HEK293 (cell line): ENCODE data around the gene SLC46A2.

Source experiments
- CTCF ChIA-PET: fragments of 350-600 bp; formaldehyde crosslinking; extraction: SDS; loops from one replicate; lab custom pipeline; 2021; ENCODE audit warnings: antibody characterized with exemption; lab: Yijun Ruan, JAX
- POLR2A ChIA-PET: fragments of 300-600 bp; formaldehyde crosslinking; extraction: SDS; loops from one replicate; lab custom pipeline; 2020; ENCODE audit warnings: antibody characterized with exemption, inconsistent platforms; lab: Yijun Ruan, JAX
- H3K27ac ChIP-seq: fragments of 200-500 bp; sonication (Bioruptor generic); 2 replicates; pipeline ENCODE4 v1.5.1; 2014; ENCODE audit warnings: low read depth, low read length, control low read depth, inconsistent platforms; ENCODE audit errors: extremely low read depth
- H3K36me3 ChIP-seq, 2 experiments: fragments of 200-500 bp in 1 of 2; sonication (Bioruptor generic) in 1 of 2; 1 replicate in 1 of 2; 2 replicates in 1 of 2; pipeline ENCODE4 v1.5.1; 2014 to 2017; ENCODE audit warnings: inconsistent platforms in 2 of 2, low read length in 2 of 2; ENCODE audit not compliant: control insufficient read depth in 2 of 2, insufficient read depth in 1 of 2
- H3K4me1 ChIP-seq: fragments of 200-500 bp; sonication (Bioruptor generic); 2 replicates; pipeline ENCODE4 v1.5.1; 2014; ENCODE audit warnings: mild to moderate bottlenecking, low read length, inconsistent platforms; ENCODE audit not compliant: control insufficient read depth, insufficient read depth
- H3K4me3 ChIP-seq: 2 replicates; pipeline ENCODE4 v1.5.1; 2011; ENCODE audit warnings: low read depth, mild to moderate bottlenecking, control low read depth, low read length, moderate library complexity
- H3K9me3 ChIP-seq: fragments of 200-500 bp; sonication (Bioruptor generic); 2 replicates; pipeline ENCODE4 v1.5.1; 2014; ENCODE audit warnings: low read depth, low read length, inconsistent platforms; ENCODE audit not compliant: control insufficient read depth, insufficient read depth
- EGR2 ChIP-seq: fragments of 450-650 bp; formaldehyde crosslinking; IDR thresholded peaks from 2 replicates; pipeline ENCODE4 v1.5.1; 2016; ENCODE audit warnings: low read depth, missing biosample characterization, missing genetic modification characterization
- KLF10 ChIP-seq: fragments of 450-650 bp; IDR thresholded peaks from 2 replicates; pipeline ENCODE4 v1.5.1; 2018; ENCODE audit warnings: missing biosample characterization, mild to moderate bottlenecking, missing genetic modification characterization
- KLF9 ChIP-seq: fragments of 450-650 bp; formaldehyde crosslinking; IDR thresholded peaks from 2 replicates; pipeline ENCODE4 v1.5.1; 2016; ENCODE audit warnings: missing biosample characterization, missing genetic modification characterization, low read depth
- ZBTB17 ChIP-seq: fragments of 450-650 bp; formaldehyde crosslinking; IDR thresholded peaks from 2 replicates; pipeline ENCODE4 v1.5.1; 2016; ENCODE audit warnings: missing biosample characterization, missing genetic modification characterization
- ZFP3 ChIP-seq: fragments of 450-650 bp; formaldehyde crosslinking; IDR thresholded peaks from 2 replicates; pipeline ENCODE4 v1.5.1; 2016; ENCODE audit warnings: low read depth, missing biosample characterization, missing genetic modification characterization
- ZNF114 ChIP-seq: fragments of 450-650 bp; formaldehyde crosslinking; IDR thresholded peaks from 2 replicates; pipeline ENCODE4 v1.5.0; 2017; ENCODE audit warnings: missing biosample characterization, missing genetic modification characterization
- ZNF121 ChIP-seq: fragments of 450-650 bp; formaldehyde crosslinking; IDR thresholded peaks from 2 replicates; pipeline ENCODE4 v1.5.1; 2016; ENCODE audit warnings: missing biosample characterization, missing genetic modification characterization
- ZNF132 ChIP-seq: fragments of 450-650 bp; formaldehyde crosslinking; IDR thresholded peaks from 2 replicates; pipeline ENCODE4 v1.5.1; 2017; ENCODE audit warnings: missing biosample characterization, missing genetic modification characterization, borderline replicate concordance
- ZNF138 ChIP-seq: fragments of 450-650 bp; formaldehyde crosslinking; IDR thresholded peaks from 2 replicates; pipeline ENCODE4 v1.5.1; 2016; ENCODE audit warnings: missing biosample characterization, missing genetic modification characterization, borderline replicate concordance
- ZNF211 ChIP-seq: fragments of 450-650 bp; formaldehyde crosslinking; IDR thresholded peaks from 2 replicates; pipeline ENCODE4 v1.5.1; 2016; ENCODE audit warnings: low read depth, missing biosample characterization, missing genetic modification characterization
- ZNF449 ChIP-seq: fragments of 450-650 bp; formaldehyde crosslinking; IDR thresholded peaks from 2 replicates; pipeline ENCODE4 v1.5.1; 2017; ENCODE audit warnings: missing biosample characterization, mild to moderate bottlenecking, missing genetic modification characterization, moderate library complexity
- ZNF473 ChIP-seq: fragments of 450-650 bp; formaldehyde crosslinking; IDR thresholded peaks from 2 replicates; pipeline ENCODE4 v1.5.1; 2017; ENCODE audit warnings: missing biosample characterization, missing genetic modification characterization
- ZNF548 ChIP-seq: fragments of 450-650 bp; formaldehyde crosslinking; IDR thresholded peaks from 2 replicates; pipeline ENCODE4 v1.5.1; 2016; ENCODE audit warnings: missing biosample characterization, missing genetic modification characterization
- ZNF670 ChIP-seq: fragments of 450-650 bp; formaldehyde crosslinking; IDR thresholded peaks from 2 replicates; pipeline ENCODE4 v1.5.1; 2016; ENCODE audit warnings: missing biosample characterization, missing genetic modification characterization, low read depth
- ZNF677 ChIP-seq: fragments of 450-650 bp; IDR thresholded peaks from 2 replicates; pipeline ENCODE4 v1.5.0; 2018; ENCODE audit warnings: missing biosample characterization, mild to moderate bottlenecking, missing genetic modification characterization, moderate library complexity
- ZNF76 ChIP-seq: fragments of 450-650 bp; formaldehyde crosslinking; IDR thresholded peaks from 2 replicates; pipeline ENCODE4; 2016; ENCODE audit warnings: low read depth, missing biosample characterization, missing genetic modification characterization, borderline replicate concordance
- TF ChIP-seq, protein P1 (sequence below): fragments of 450-650 bp; formaldehyde crosslinking; IDR thresholded peaks from 2 replicates; pipeline ENCODE4 v1.5.1; 2016; ENCODE audit warnings: missing biosample characterization, missing genetic modification characterization
- TF ChIP-seq, protein P2 (sequence below): fragments of 450-650 bp; formaldehyde crosslinking; IDR thresholded peaks from 2 replicates; pipeline ENCODE4 v1.5.1; 2017; ENCODE audit warnings: missing biosample characterization, missing genetic modification characterization
- TF ChIP-seq, protein P3 (sequence below): fragments of 450-650 bp; formaldehyde crosslinking; conservative IDR thresholded peaks from 2 replicates; pipeline ENCODE4 v1.5.1; 2016; ENCODE audit warnings: low read depth, missing biosample characterization, missing genetic modification characterization

The SLC46A2 gene

DNA sequence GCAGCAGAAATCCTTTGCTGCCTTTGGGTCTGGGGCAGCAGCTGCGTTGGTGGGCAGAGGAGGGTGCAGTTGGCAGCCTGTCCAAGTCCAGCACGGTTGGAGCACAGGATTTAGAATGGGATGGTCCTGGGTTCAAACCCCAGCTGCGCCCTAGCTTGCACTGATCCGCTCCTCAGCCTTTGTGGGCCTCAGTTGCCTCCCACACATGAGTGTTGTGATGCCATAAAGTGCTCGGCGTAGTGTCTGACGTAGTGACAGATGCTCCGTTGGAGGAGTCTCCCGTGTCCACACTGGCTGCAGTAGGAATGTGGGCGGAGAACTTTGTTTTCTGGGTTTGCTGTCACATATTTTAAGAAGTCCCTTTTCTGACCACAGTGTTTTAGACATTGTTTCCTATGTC lies 36.0 kb downstream of the SLC46A2 start (continued):
- TF ChIP-seq, protein P1, sequence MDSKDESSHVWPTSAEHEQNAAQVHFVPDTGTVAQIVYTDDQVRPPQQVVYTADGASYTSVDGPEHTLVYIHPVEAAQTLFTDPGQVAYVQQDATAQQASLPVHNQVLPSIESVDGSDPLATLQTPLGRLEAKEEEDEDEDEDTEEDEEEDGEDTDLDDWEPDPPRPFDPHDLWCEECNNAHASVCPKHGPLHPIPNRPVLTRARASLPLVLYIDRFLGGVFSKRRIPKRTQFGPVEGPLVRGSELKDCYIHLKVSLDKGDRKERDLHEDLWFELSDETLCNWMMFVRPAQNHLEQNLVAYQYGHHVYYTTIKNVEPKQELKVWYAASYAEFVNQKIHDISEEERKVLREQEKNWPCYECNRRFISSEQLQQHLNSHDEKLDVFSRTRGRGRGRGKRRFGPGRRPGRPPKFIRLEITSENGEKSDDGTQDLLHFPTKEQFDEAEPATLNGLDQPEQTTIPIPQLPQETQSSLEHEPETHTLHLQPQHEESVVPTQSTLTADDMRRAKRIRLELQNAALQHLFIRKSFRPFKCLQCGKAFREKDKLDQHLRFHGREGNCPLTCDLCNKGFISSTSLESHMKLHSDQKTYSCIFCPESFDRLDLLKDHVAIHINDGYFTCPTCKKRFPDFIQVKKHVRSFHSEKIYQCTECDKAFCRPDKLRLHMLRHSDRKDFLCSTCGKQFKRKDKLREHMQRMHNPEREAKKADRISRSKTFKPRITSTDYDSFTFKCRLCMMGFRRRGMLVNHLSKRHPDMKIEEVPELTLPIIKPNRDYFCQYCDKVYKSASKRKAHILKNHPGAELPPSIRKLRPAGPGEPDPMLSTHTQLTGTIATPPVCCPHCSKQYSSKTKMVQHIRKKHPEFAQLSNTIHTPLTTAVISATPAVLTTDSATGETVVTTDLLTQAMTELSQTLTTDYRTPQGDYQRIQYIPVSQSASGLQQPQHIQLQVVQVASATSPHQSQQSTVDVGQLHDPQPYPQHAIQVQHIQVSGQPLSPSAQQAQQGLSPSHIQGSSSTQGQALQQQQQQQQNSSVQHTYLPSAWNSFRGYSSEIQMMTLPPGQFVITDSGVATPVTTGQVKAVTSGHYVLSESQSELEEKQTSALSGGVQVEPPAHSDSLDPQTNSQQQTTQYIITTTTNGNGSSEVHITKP (tag by site-specific recombination): no peak
- no peak for TF ChIP-seq ZNF677 (tag by site-specific recombination)

GRCh38 chr9:112853882-112854585 lies 36.6 kb downstream of the SLC46A2 start:
- ChIA-PET CTCF (no interaction called here), POLR2A (no interaction called here)
- Histone ChIP-seq H3K4me3 (no peak overlapping the region), H3K36me3 (peaks cover 0 to 42% of the 10 kb centered on the region in 2 experiments; a peak in 1 of 3 replicates), H3K9me3 (no peaks in the 10 kb centered on the region), H3K27ac (no peak overlapping the region), H3K4me1 (no peaks in the 10 kb centered on the region)
- TF ChIP-seq EGR2 (no peak), KLF9 (no peak), ZNF211 (tag by site-specific recombination) (no peak), ZNF132 (tag by site-specific recombination) (no peak), ZNF449 (tag by site-specific recombination) (no peak), KLF10 (tag by site-specific recombination) (no peak), ZNF670 (tag by site-specific recombination) (no peak)

DNA sequence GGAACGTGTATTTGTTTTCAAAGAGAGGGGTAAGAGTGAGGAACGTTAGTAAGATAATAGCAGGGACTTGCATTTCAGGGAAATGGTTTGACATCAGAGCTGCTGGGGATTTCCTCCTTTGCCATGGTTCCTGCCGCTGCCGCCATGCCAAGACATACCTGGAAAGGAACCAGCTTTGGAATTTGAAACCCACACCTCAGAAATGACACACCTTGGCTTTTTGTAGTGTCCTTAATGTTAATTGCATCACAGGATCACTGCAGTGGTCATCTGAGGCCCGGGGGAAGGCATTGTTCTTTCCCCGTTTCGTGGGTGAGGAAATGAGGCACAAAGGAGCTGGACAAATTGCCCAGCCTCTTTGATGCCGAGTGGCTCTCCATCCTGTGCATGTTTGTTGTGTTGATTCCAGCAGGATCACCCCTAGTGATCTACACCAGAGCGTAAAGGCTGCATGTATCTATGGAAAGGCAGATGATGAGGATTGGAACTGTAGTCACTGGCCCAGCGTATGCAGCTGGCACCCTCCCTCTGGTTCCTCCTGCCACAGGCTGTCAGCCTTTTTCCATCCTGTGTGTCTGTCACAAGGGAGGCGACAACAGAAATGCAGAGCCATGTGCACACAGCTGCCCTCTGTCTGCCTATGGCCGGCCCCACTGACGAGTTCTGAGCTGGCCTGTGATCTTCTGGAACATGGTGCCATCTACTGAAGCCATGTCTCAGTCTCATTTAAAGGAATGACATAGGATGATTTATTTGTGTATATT lies 37.8 kb downstream of the SLC46A2 start:
- Histone ChIP-seq H3K9me3 (no peaks in the 10 kb centered on the region), H3K4me1 (no peaks in the 10 kb centered on the region), H3K27ac (no peak overlapping the region), H3K36me3 (peaks cover 0 to 42% of the 10 kb centered on the region in 2 experiments; a peak in 1 of 3 replicates), H3K4me3 (no peak overlapping the region)
- POLR2A ChIA-PET: no interaction called here
- CTCF ChIA-PET: interaction anchor here (0.6 kb wide), 1 partner anchor 68 kb away, joined by 4 read pairs; no protein-coding TSS in a partner anchor
- TF ChIP-seq ZNF114 (no peak), ZFP3 (no peak), ZNF76 (tag by site-specific recombination) (no peak), ZBTB17 (tag by site-specific recombination) (no peak), ZNF121 (no peak), KLF9 (no peak), ZNF473 (tag by site-specific recombination) (no peak), ZNF211 (tag by site-specific recombination) (no peak), ZNF548 (tag by site-specific recombination) (no peak), ZNF138 (tag by site-specific recombination) (no peak)
- TF ChIP-seq, protein P2, sequence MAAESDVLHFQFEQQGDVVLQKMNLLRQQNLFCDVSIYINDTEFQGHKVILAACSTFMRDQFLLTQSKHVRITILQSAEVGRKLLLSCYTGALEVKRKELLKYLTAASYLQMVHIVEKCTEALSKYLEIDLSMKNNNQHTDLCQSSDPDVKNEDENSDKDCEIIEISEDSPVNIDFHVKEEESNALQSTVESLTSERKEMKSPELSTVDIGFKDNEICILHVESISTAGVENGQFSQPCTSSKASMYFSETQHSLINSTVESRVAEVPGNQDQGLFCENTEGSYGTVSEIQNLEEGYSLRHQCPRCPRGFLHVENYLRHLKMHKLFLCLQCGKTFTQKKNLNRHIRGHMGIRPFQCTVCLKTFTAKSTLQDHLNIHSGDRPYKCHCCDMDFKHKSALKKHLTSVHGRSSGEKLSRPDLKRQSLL (tag by site-specific recombination): no peak
- TF ChIP-seq, protein P3, sequence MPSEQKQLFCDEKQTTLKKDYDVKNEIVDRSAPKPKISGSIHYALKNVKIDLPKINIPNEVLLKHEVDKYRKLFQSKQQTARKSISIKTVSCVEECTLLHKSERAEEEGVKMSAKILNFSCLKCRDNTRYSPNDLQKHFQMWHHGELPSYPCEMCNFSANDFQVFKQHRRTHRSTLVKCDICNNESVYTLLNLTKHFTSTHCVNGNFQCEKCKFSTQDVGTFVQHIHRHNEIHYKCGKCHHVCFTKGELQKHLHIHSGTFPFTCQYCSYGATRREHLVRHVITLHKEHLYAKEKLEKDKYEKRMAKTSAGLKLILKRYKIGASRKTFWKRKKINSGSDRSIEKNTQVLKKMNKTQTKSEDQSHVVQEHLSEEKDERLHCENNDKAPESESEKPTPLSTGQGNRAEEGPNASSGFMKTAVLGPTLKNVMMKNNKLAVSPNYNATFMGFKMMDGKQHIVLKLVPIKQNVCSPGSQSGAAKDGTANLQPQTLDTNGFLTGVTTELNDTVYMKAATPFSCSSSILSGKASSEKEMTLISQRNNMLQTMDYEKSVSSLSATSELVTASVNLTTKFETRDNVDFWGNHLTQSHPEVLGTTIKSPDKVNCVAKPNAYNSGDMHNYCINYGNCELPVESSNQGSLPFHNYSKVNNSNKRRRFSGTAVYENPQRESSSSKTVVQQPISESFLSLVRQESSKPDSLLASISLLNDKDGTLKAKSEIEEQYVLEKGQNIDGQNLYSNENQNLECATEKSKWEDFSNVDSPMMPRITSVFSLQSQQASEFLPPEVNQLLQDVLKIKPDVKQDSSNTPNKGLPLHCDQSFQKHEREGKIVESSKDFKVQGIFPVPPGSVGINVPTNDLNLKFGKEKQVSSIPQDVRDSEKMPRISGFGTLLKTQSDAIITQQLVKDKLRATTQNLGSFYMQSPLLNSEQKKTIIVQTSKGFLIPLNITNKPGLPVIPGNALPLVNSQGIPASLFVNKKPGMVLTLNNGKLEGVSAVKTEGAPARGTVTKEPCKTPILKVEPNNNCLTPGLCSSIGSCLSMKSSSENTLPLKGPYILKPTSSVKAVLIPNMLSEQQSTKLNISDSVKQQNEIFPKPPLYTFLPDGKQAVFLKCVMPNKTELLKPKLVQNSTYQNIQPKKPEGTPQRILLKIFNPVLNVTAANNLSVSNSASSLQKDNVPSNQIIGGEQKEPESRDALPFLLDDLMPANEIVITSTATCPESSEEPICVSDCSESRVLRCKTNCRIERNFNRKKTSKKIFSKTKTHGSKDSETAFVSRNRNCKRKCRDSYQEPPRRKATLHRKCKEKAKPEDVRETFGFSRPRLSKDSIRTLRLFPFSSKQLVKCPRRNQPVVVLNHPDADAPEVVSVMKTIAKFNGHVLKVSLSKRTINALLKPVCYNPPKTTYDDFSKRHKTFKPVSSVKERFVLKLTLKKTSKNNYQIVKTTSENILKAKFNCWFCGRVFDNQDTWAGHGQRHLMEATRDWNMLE (tag by site-specific recombination): no peak
